Measurements from ENCODE around the gene UNC5B.

UNC5B gene

GRCh38 chr10:71233482-71233892, 21.1 kb downstream of the UNC5B start:
- Histone ChIP-seq H3K9me3 (replicated peaks; ENCODE audit: insufficient read depth, low read length) (no peaks in the 10 kb centered on the region), H3F3A (ENCODE audit: insufficient read depth, low read length) (no peaks in the 10 kb centered on the region), H2AFZ (ENCODE audit: low read length) (no peak overlapping the region), H3K79me2 (ENCODE audit: low read length) (no peaks in the 10 kb centered on the region), H3K27ac (ENCODE audit: low read length) (no peak overlapping the region), H3K9ac (ENCODE audit: low read length) (no peak overlapping the region), H3K4me3 (ENCODE audit: low read length) (no peak overlapping the region), H3K36me3 (replicated peaks; ENCODE audit: insufficient read depth, low read length) (no peaks in the 10 kb centered on the region), H3K4me2 (ENCODE audit: low read depth, low read length) (no peak overlapping the region), H4K20me1 (ENCODE audit: insufficient read depth, low read length) (no peaks in the 10 kb centered on the region), H3K9me2 (replicated peaks; ENCODE audit: insufficient read depth, low read length) (no peaks in the 10 kb centered on the region), H3K27me3 (replicated peaks; ENCODE audit: insufficient read depth, low read length) (peaks cover 59% of the 10 kb centered on the region), H3K4me1 (ENCODE audit: low read length) (no peaks in the 10 kb centered on the region)
- DNase-seq = no peak
- TF ChIP-seq EZH2phosphoT487 (IDR thresholded peaks at IDR 0.05; ENCODE audit: low read length) (no peak), CTCF (IDR thresholded peaks at IDR 0.05; ENCODE audit: low read length) (no peak), EZH2 (optimal IDR thresholded peaks at IDR 0.05; ENCODE audit: low read depth, low read length) (no peak)

- Histone ChIP-seq H3K36me3 (replicated peaks; ENCODE audit: insufficient read depth, low read length) (no peaks in the 10 kb centered on the region), H3K27me3 (replicated peaks; ENCODE audit: insufficient read depth, low read length) (peaks cover 59% of the 10 kb centered on the region), H3K4me1 (ENCODE audit: low read length) (no peaks in the 10 kb centered on the region), H3K9me3 (replicated peaks; ENCODE audit: insufficient read depth, low read length) (no peaks in the 10 kb centered on the region), H3K4me2 (ENCODE audit: low read depth, low read length) (no peak overlapping the region), H3K27ac (ENCODE audit: low read length) (no peak overlapping the region), H2AFZ (ENCODE audit: low read length) (no peak overlapping the region), H3K9me2 (replicated peaks; ENCODE audit: insufficient read depth, low read length) (no peaks in the 10 kb centered on the region), H4K20me1 (ENCODE audit: insufficient read depth, low read length) (no peaks in the 10 kb centered on the region), H3K79me2 (ENCODE audit: low read length) (no peaks in the 10 kb centered on the region), H3K4me3 (ENCODE audit: low read length) (no peak overlapping the region), H3F3A (ENCODE audit: insufficient read depth, low read length) (no peaks in the 10 kb centered on the region), H3K9ac (ENCODE audit: low read length) (no peak overlapping the region)
- no peak for DNase-seq
- no peak for TF ChIP-seq EZH2phosphoT487 (IDR thresholded peaks at IDR 0.05; ENCODE audit: low read length)
- TF ChIP-seq CTCF (IDR thresholded peaks at IDR 0.05; ENCODE audit: low read length) = no peak
- TF ChIP-seq EZH2 (optimal IDR thresholded peaks at IDR 0.05; ENCODE audit: low read depth, low read length) = no peak
Measured at GRCh38 chr10:71234004-71234894, 21.9 kb downstream of the UNC5B start.

GRCh38 chr10:71234970-71235685, 22.8 kb downstream of the UNC5B start:
- no peaks in the 10 kb centered on the region for H4K20me1 ChIP-seq (ENCODE audit: insufficient read depth, low read length)
- H3K9ac ChIP-seq (ENCODE audit: low read length) = no peak overlapping the region
- H3K27ac ChIP-seq (ENCODE audit: low read length) = no peak overlapping the region
- DNase-seq = no peak
- no peaks in the 10 kb centered on the region for H3K36me3 ChIP-seq (replicated peaks; ENCODE audit: insufficient read depth, low read length)
- peaks cover 59% of the 10 kb centered on the region for H3K27me3 ChIP-seq (replicated peaks; ENCODE audit: insufficient read depth, low read length)
- H3K79me2 ChIP-seq (ENCODE audit: low read length) = no peaks in the 10 kb centered on the region
- H3K4me2 ChIP-seq (ENCODE audit: low read depth, low read length) = no peak overlapping the region
- H3K4me1 ChIP-seq (ENCODE audit: low read length) = no peaks in the 10 kb centered on the region
- H2AFZ ChIP-seq (ENCODE audit: low read length) = no peak overlapping the region
- TF ChIP-seq CTCF (IDR thresholded peaks at IDR 0.05; ENCODE audit: low read length) (no peak), EZH2 (optimal IDR thresholded peaks at IDR 0.05; ENCODE audit: low read depth, low read length) (no peak), EZH2phosphoT487 (IDR thresholded peaks at IDR 0.05; ENCODE audit: low read length) (no peak)
- H3K9me2 ChIP-seq (replicated peaks; ENCODE audit: insufficient read depth, low read length) = no peaks in the 10 kb centered on the region
- H3F3A ChIP-seq (ENCODE audit: insufficient read depth, low read length) = no peaks in the 10 kb centered on the region
- no peaks in the 10 kb centered on the region for H3K9me3 ChIP-seq (replicated peaks; ENCODE audit: insufficient read depth, low read length)
- H3K4me3 ChIP-seq (ENCODE audit: low read length) = no peak overlapping the region
